NCI-H2196 (cell line): ENCODE measurements around the gene SMIM21.

Experiments
- DNase-seq: peaks from one replicate; lab custom pipeline; 2025; ENCODE audit not compliant: unreplicated experiment; lab: John Stamatoyannopoulos, UW

SMIM21 gene

GRCh38 chr18:75427603-75428002 is at the start of gene SMIM21:
TSS of gene SMIM21 (minus strand) at chr18:75427703. CDS start at chr18:75427563, 140 bp downstream.
- no peak for DNase-seq

- no peak for DNase-seq
These were observed 47.7 kb upstream of the SMIM21 start for GRCh38 chr18:75475228-75475627.

GRCh38 chr18:75474332-75474731 is 46.8 kb upstream of the SMIM21 start:
- DNase-seq = no peak

- DNase-seq = no peak
These were observed 45.8 kb upstream of the SMIM21 start for GRCh38 chr18:75473316-75473715.

- no peak for DNase-seq
These were observed 45.4 kb upstream of the SMIM21 start for GRCh38 chr18:75472906-75473305.

GRCh38 chr18:75472396-75472795 is 44.9 kb upstream of the SMIM21 start:
- no peak for DNase-seq

- no peak for DNase-seq
These were observed 44.3 kb upstream of the SMIM21 start for GRCh38 chr18:75471850-75472249.

GRCh38 chr18:75467851-75468250 is 40.3 kb upstream of the SMIM21 start:
- DNase-seq = no peak

GRCh38 chr18:75467281-75467795 is 39.8 kb upstream of the SMIM21 start:
- no peak for DNase-seq

- no peak for DNase-seq
These were observed 36.9 kb upstream of the SMIM21 start for GRCh38 chr18:75464356-75464755.

GRCh38 chr18:75462178-75462832 is 34.8 kb upstream of the SMIM21 start:
- DNase-seq = no peak

- no peak for DNase-seq
These were observed 28.7 kb upstream of the SMIM21 start for GRCh38 chr18:75456199-75456631.

GRCh38 chr18:75455249-75456198 is 28.0 kb upstream of the SMIM21 start:
- no peak for DNase-seq

- no peak for DNase-seq
These were observed 26.7 kb upstream of the SMIM21 start for GRCh38 chr18:75454022-75454795.

GRCh38 chr18:75450906-75451305 is 23.4 kb upstream of the SMIM21 start:
- DNase-seq = no peak

GRCh38 chr18:75441896-75442295 is 14.4 kb upstream of the SMIM21 start:
- DNase-seq = no peak

- no peak for DNase-seq
These were observed 11.8 kb upstream of the SMIM21 start for GRCh38 chr18:75439348-75439747.

- no peak for DNase-seq
These were observed 11.4 kb upstream of the SMIM21 start for GRCh38 chr18:75438891-75439290.

GRCh38 chr18:75437979-75438378 is 10.5 kb upstream of the SMIM21 start:
- no peak for DNase-seq

- DNase-seq = no peak
These were observed 5.6 kb upstream of the SMIM21 start for GRCh38 chr18:75433098-75433497.

- DNase-seq = no peak
These were observed 2.5 kb upstream of the SMIM21 start for GRCh38 chr18:75429975-75430374.
